Fibroblast of pulmonary artery (primary cell): ENCODE data around the gene CCDC136.

ENCODE experiments used
- DNase-seq: peaks from one replicate; pipeline ENCODE4 v3.0.0-alpha.2; 2010; ENCODE audit warnings: low read depth
- H3K4me3 ChIP-seq: replicated peaks from 2 replicates; pipeline ENCODE4 v1.5.1; 2011; ENCODE audit warnings: low read depth, mild to moderate bottlenecking, control low read depth, low read length, moderate library complexity
- CTCF ChIP-seq: IDR thresholded peaks from 2 replicates; pipeline ENCODE4 v1.5.1; 2011; ENCODE audit warnings: mild to moderate bottlenecking, control low read depth, low read length, inconsistent platforms; ENCODE audit errors: missing control alignments

Gene CCDC136

GRCh38 chr7:128863433-128863989 is 71.7 kb downstream of the CCDC136 start:
- H3K4me3 ChIP-seq, result peak overlapping the region; percentile 95
- peak; percentile 77 for DNase-seq
- TF ChIP-seq CTCF, result peak; percentile 65

GRCh38 chr7:128865303-128865702 is 73.5 kb downstream of the CCDC136 start:
- no peak overlapping the region for H3K4me3 ChIP-seq
- DNase-seq, result no peak
- no peak for TF ChIP-seq CTCF

GRCh38 chr7:128865996-128866877 is 74.5 kb downstream of the CCDC136 start:
- DNase-seq, result no peak
- no peak overlapping the region for H3K4me3 ChIP-seq
- TF ChIP-seq CTCF, result no peak

GRCh38 chr7:128867241-128867640 is 75.5 kb downstream of the CCDC136 start:
- no peak for TF ChIP-seq CTCF
- no peak overlapping the region for H3K4me3 ChIP-seq
- no peak for DNase-seq

GRCh38 chr7:128867842-128868623 is 76.3 kb downstream of the CCDC136 start:
- H3K4me3 ChIP-seq, result no peak overlapping the region
- DNase-seq, result no peak
- no peak for TF ChIP-seq CTCF

GRCh38 chr7:128868624-128869137 is 76.9 kb downstream of the CCDC136 start:
- DNase-seq, result no peak
- H3K4me3 ChIP-seq, result no peak overlapping the region
- no peak for TF ChIP-seq CTCF
